Medulla oblongata (tissue), 1 donor: ENCODE results near the gene ABCC5.
A peak's percentile ranks its signal among the peaks of the same experiment; 100 is the strongest.
"Not testable (repeated sequence)": the region's sequence is repeated elsewhere in the genome, so short reads cannot be mapped to it uniquely, and the experiment has no call there.

ENCODE experiments used
- DNase-seq: peaks from one replicate; pipeline ENCODE4 v3.0.0-alpha.2; 2015; ENCODE audit errors: extremely low spot score

Gene ABCC5

DNA sequence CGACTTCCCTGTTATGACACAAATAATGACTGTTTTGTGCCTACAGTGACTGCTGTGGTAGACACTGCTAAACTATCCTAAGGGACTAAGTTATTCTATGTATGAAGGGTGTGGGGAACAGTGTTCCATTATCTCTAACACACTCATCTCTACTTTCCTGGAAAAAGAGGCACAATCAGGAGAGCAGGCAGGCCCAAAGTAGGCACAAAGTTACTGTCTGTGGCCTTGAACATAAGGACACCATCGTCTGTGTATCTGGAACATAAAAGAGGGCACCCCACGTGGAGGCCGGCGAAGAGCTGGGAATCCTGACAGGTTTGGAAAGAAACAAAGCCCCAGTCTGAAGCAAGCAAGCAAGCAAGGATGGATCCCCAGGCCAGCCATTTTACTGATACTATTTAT lies 1.5 kb downstream of the ABCC5 start:
- peak; percentile 27 for DNase-seq

DNA sequence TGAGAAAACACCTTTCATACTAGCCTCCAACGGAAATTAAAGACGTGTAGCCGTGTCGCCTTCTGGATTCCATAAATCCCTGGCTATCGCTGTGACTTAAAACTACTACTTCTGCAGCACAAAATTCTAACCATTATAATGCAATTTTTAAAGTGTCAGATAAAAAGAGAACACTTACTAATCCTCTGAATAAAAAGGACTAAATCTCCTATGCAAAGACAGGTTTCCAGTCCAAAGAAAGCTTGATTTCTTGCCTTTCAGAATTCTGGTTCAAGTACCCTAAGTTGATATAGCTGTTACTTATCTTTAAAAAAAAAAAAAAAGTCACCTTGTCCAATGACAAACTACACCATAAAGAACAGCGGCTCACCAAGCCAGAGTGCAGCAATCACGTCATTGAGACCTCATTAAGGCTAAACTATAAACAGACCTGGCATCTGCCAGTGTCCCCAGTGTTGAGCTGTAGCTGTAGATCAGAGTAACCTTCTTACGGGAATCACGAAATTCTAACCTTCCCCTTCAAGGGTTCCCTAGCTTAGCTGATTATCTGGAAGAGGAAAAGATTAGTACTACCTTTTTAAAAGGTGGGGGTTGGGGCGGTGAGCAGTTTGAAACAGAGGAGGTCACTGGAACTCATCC lies 2.2 kb downstream of the ABCC5 start:
- DNase-seq = no peak

GRCh38 chr3:184011937-184012889 lies 5.5 kb downstream of the ABCC5 start:
- no peak for DNase-seq

DNA sequence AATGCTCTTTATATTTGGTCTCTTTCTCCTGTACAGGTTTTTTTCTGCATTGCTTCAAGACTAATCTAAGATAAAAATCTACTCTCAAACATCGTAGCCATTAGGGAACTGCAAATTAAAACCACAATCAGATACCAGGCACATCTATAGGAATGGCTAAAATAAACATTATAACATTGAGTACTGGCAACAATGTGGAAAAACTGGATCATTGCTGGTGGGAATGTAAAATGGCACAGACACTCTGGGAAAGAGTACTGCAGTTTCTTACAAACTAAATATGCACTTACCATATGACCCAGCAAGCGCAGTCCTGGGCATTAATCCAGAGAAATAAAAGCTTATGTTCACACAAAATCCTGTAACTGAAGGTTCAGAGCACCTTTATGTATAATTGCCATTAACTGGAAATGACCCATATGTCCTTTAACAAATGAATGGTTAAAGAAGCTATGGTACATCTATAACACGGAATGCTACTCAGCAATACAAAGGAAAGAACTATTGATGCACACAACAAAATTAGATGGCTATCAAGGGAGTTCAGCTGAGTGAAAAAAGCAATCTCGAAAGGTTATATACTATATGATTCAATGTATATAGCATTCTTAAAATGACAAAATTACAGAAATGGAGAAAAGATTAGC lies 6.3 kb downstream of the ABCC5 start:
- no peak for DNase-seq

GRCh38 chr3:184008161-184008560 lies 9.5 kb downstream of the ABCC5 start:
- DNase-seq = no peak

- not testable (repeated sequence) for DNase-seq
Observed at GRCh38 chr3:184007143-184007813, 10.4 kb downstream of the ABCC5 start.

- peak; percentile 53 for DNase-seq
Observed at GRCh38 chr3:184005941-184006507, 11.7 kb downstream of the ABCC5 start.

- DNase-seq = peak; percentile 41
Observed at GRCh38 chr3:184004476-184004875, 13.2 kb downstream of the ABCC5 start.

DNA sequence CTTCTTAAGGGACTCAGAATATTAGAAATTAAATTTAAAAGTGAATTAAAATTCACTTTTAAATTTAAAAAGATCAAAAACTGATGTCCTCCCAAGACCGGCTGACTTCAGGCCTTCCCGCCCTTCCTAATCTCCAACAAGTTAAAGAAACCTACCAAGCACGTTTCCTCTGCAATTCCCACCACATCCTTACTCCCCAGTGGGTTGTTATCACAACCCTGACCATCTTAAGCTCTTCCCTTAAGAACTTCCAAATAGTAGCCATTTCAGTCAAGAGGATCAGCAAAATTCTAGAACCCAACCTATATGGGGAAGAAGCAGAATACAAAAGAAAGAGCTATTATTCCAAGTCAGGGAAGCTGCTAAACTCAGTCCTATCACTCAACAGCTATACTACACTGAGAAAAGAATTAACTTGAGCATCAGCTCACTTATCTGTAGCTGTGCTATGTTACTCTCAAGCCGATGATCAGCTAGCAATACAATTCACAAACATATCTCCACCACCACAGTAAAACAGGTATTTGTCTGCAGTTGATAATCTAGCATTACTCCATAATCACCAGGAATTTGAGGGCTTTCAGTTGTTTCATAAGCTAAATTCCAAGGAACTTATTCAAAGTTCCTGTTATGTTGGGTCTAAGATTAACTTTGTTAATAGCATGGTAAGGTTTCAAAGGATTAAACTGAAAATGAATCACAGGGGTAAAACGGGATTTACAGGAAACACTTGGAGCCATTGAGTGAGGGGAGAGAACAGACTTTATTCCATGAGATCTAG lies 14.3 kb downstream of the ABCC5 start:
- no peak for DNase-seq

DNA sequence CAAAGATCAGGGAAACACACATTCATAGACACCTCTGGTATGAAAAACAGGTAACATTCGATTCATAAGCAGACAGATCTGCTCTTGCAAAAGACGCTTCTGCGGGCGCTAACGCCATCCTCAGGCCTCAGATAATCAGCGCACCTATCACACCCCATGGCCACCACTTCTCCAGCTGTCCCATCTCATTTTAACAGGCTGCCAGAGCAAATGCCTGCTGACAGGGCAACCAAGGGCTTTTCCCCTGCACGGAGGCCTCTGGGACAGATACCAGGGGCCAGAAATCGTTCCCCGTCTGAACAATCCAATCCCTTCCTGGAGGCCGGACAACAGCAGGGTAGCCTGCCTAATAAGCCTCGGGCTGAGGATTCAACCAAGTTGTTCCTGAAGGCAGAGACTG lies 15.2 kb downstream of the ABCC5 start:
- no peak for DNase-seq

DNA sequence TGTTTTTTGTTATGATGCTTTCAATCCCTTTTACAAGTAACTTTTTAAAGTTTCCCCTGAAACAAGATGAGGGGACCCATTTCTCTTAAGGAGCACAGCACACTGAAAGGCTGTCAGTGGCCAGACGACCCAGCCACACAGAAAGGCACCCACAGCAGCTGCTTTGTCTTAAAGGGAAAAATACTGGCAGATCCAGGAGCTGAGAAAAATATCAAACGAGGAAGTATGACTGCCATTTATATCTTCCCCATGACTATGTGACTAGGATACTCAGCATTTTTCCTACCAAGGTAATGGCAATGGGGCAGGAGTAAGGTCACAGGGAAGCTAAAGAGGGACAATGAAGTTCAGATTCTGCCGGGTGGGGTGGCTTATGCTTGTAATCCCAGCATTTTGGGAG lies 15.9 kb downstream of the ABCC5 start:
- DNase-seq = no peak

DNA sequence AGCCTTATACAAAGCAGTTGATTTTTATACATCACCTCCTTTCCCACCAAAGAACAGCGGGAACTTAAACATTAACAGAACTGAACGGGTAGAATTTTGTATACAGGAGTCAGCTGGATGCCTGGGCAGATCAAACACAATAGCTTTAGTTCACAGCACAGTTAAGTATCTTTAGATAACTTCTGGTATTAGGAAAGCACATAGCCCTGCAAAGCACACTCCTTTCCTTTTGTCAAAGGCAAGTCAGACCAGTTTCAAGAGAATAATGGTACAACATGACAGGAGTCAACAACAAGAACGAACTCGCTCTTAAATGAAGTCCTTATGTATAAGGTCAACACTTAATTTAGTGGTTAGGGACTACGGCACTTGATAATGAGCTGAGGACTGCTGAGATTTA lies 26.3 kb downstream of the ABCC5 start:
- no peak for DNase-seq

GRCh38 chr3:183988216-183988790 lies 29.4 kb downstream of the ABCC5 start:
- DNase-seq = no peak

- no peak for DNase-seq
Observed at GRCh38 chr3:183987000-183987600, 30.6 kb downstream of the ABCC5 start.

GRCh38 chr3:183984749-183985729 lies 32.6 kb downstream of the ABCC5 start:
- no peak for DNase-seq

- DNase-seq = no peak
Observed at GRCh38 chr3:183984127-183984740, 33.5 kb downstream of the ABCC5 start.

GRCh38 chr3:183981990-183982644 lies 35.6 kb downstream of the ABCC5 start:
- DNase-seq = no peak

DNA sequence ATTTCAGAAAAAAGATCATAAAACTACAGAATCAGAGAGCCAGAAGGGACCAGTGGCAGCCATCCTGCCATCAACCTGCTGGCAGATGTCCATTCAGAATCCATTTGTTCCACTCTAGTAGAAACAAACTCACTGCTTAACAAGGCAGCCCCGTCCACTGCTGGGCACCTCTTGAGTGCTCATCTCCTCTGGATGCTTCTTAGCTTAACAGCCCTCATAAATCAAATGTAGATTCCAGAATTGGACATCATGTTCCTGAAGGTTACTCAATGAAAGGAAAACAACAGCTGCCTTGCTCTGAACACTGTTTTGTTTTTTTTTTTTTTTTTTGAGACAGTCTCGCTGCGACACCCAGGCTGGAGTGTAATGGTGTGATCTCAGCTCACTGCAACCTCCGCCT lies 37.3 kb downstream of the ABCC5 start:
- no peak for DNase-seq
